H1 (cell line): Measurements from ENCODE around the gene ABHD14A. TPM values are rescaled to one million over a fixed set of nuclear protein-coding genes. Genes with fewer than 3 reads are reported as not detected.

Source experiments
- polyA plus RNA-seq, 7 experiments: library from polyadenylated mRNA; depleted of rRNA in 3 of 7; stranded (reverse) in 5 of 7; unstranded in 2 of 7; fragments of >200 nt in 5 of 7; fragments of 200-250 nt in 2 of 7; gene quantifications; 1 replicate in 5 of 7; 2 replicates in 1 of 7; 4 replicates in 1 of 7; pipeline versions ENCODE4 v1.2.1 to v1.2.3, GENCODE V29; 2011 to 2013; ENCODE audit warnings: missing spikeins in 2 of 7, mixed read lengths in 2 of 7
- total RNA-seq: library from RNA; stranded (reverse); fragmentation: NEBNext Ultra II Directional; extraction: Animal tissue kit (Norgen Biotek cat#: 25700); gene quantifications from 2 replicates; pipeline ENCODE4 v1.2.1, GENCODE V29; 2021
- TF ChIP-seq, protein P1 (sequence below): IDR thresholded peaks from 2 replicates; pipeline ENCODE4 v1.6.1; 2012; ENCODE audit warnings: inconsistent platforms

The ABHD14A gene
- total and polyA plus RNA-seq, 2 of the 8 experiments (the other 6 are each of a cell fraction or from before 2014, with no cell fraction given), result 4.6 to 9.8 TPM

DNA sequence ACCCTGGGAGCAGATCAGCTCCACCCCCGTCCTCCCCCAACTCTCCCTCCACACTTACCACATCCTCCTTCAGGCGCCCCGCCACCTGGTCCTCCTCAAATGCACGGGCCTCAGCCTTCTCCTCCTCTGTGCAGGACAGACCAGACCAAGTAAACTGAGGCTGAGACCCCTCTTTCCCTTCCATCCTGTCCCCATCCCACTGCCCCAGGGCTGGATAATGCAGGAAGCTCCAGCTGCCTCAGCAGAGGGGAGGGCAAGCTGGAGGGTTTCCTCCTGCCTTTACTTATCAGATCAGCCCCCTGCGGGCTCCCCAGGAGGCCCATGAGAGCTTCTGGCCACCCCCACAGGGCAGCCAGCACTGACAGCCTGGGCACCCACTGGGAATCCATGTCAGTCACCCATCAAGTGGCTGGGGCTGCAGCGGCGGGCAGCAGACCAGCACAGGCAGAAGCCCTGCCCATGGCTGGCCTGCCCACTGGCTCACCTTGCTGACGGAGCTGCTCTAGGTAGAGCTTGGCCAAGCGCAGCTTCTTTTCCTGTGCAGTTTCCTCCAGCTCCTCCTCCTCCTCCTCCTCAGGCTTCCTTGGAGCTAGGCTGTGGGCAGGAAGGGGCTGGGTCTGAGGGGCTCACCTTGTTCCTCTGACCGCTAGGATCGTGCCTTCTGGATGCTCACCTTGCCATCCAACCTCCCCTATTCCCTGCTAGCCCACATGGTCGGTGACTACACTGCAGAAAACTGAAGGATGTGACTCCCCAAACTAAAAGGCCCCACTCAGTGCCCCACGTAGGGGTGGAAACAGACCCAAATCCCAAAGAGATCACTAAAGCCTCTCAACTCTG is 37.0 kb upstream of the ABHD14A start (continued):
- TF ChIP-seq, protein P1, sequence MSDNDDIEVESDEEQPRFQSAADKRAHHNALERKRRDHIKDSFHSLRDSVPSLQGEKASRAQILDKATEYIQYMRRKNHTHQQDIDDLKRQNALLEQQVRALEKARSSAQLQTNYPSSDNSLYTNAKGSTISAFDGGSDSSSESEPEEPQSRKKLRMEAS, result no peak
